HEK293 (cell line): ENCODE measurements around the gene ARL4A.
"Not testable (repeated sequence)": the region's sequence is repeated elsewhere in the genome, so short reads cannot be mapped to it uniquely, and the experiment has no call there.

ENCODE experiments used
- CTCF ChIA-PET: fragments of 350-600 bp; formaldehyde crosslinking; extraction: SDS; loops from one replicate; lab custom pipeline; 2021; ENCODE audit warnings: antibody characterized with exemption; lab: Yijun Ruan, JAX
- POLR2A ChIA-PET: fragments of 300-600 bp; formaldehyde crosslinking; extraction: SDS; loops from one replicate; lab custom pipeline; 2020; ENCODE audit warnings: antibody characterized with exemption, inconsistent platforms; lab: Yijun Ruan, JAX
- H3K27ac ChIP-seq: fragments of 200-500 bp; sonication (Bioruptor generic); 2 replicates; pipeline ENCODE4 v1.5.1; 2014; ENCODE audit warnings: low read depth, low read length, control low read depth, inconsistent platforms; ENCODE audit errors: extremely low read depth
- H3K36me3 ChIP-seq, 2 experiments: fragments of 200-500 bp in 1 of 2; sonication (Bioruptor generic) in 1 of 2; 1 replicate in 1 of 2; 2 replicates in 1 of 2; pipeline ENCODE4 v1.5.1; 2014 to 2017; ENCODE audit warnings: inconsistent platforms in 2 of 2, low read length in 2 of 2; ENCODE audit not compliant: control insufficient read depth in 2 of 2, insufficient read depth in 1 of 2
- H3K4me1 ChIP-seq: fragments of 200-500 bp; sonication (Bioruptor generic); 2 replicates; pipeline ENCODE4 v1.5.1; 2014; ENCODE audit warnings: mild to moderate bottlenecking, low read length, inconsistent platforms; ENCODE audit not compliant: control insufficient read depth, insufficient read depth
- H3K4me3 ChIP-seq: 2 replicates; pipeline ENCODE4 v1.5.1; 2011; ENCODE audit warnings: low read depth, mild to moderate bottlenecking, control low read depth, low read length, moderate library complexity
- H3K9me3 ChIP-seq: fragments of 200-500 bp; sonication (Bioruptor generic); 2 replicates; pipeline ENCODE4 v1.5.1; 2014; ENCODE audit warnings: low read depth, low read length, inconsistent platforms; ENCODE audit not compliant: control insufficient read depth, insufficient read depth
- BCL11A ChIP-seq: fragments of 450-650 bp; formaldehyde crosslinking; IDR thresholded peaks from 2 replicates; pipeline ENCODE4 v1.5.1; 2016; ENCODE audit warnings: low read depth, missing biosample characterization, missing genetic modification characterization
- HOXA7 ChIP-seq: sonication (generic); formaldehyde crosslinking; IDR thresholded peaks from 2 replicates; pipeline ENCODE4 v1.8.1; 2022; ENCODE audit warnings: missing genetic modification reagents, borderline replicate concordance
- MZF1 ChIP-seq: fragments of 450-650 bp; formaldehyde crosslinking; IDR thresholded peaks from 2 replicates; pipeline ENCODE4 v1.5.1; 2017; ENCODE audit warnings: missing biosample characterization, missing genetic modification characterization, borderline replicate concordance
- PBX3 ChIP-seq: sonication (generic); formaldehyde crosslinking; IDR thresholded peaks from 2 replicates; pipeline ENCODE4 v1.8.1; 2022; ENCODE audit warnings: mild to moderate bottlenecking, moderate library complexity, missing genetic modification reagents
- SP7 ChIP-seq: fragments of 450-650 bp; formaldehyde crosslinking; IDR thresholded peaks from 2 replicates; pipeline ENCODE4 v1.5.1; 2016; ENCODE audit warnings: missing biosample characterization, missing genetic modification characterization
- YY1 ChIP-seq: fragments of 450-650 bp; formaldehyde crosslinking; IDR thresholded peaks from 2 replicates; pipeline ENCODE4 v1.5.1; 2018; ENCODE audit warnings: missing biosample characterization, missing genetic modification characterization
- ZFHX2 ChIP-seq: fragments of 450-650 bp; formaldehyde crosslinking; conservative IDR thresholded peaks from 2 replicates; pipeline ENCODE4 v1.5.1; 2016; ENCODE audit warnings: missing biosample characterization, missing genetic modification characterization
- ZFP69B ChIP-seq: fragments of 450-650 bp; formaldehyde crosslinking; IDR thresholded peaks from 2 replicates; pipeline ENCODE4 v1.5.1; 2016; ENCODE audit warnings: missing biosample characterization, missing genetic modification characterization
- ZNF133 ChIP-seq: fragments of 450-650 bp; formaldehyde crosslinking; IDR thresholded peaks from 2 replicates; pipeline ENCODE4 v1.5.1; 2016; ENCODE audit warnings: missing biosample characterization, missing genetic modification characterization
- ZNF140 ChIP-seq: fragments of 450-650 bp; formaldehyde crosslinking; IDR thresholded peaks from 2 replicates; pipeline ENCODE4 v1.5.1; 2016; ENCODE audit warnings: missing biosample characterization, missing genetic modification characterization
- ZNF2 ChIP-seq: fragments of 450-650 bp; formaldehyde crosslinking; IDR thresholded peaks from 2 replicates; pipeline ENCODE4 v1.5.1; 2016; ENCODE audit warnings: missing biosample characterization, missing genetic modification characterization
- ZNF274 ChIP-seq, 2 experiments: fragments of 200-500 bp in 1 of 2; fragments of 450-650 bp in 1 of 2; sonication (Bioruptor generic) in 1 of 2; formaldehyde crosslinking in 1 of 2; IDR thresholded peaks; 2 replicates each; pipeline versions ENCODE4 v1.5.1 to v1.6.1; 2014 to 2016; ENCODE audit warnings: borderline replicate concordance in 1 of 2, inconsistent platforms in 1 of 2, low read length in 1 of 2, missing biosample characterization in 1 of 2, missing genetic modification characterization in 1 of 2
- ZNF335 ChIP-seq: fragments of 450-650 bp; formaldehyde crosslinking; conservative IDR thresholded peaks from 2 replicates; pipeline ENCODE4 v1.5.1; 2016; ENCODE audit warnings: missing biosample characterization, missing genetic modification characterization
- ZNF350 ChIP-seq: fragments of 450-650 bp; formaldehyde crosslinking; IDR thresholded peaks from 2 replicates; pipeline ENCODE4 v1.5.0; 2017; ENCODE audit warnings: missing biosample characterization, mild to moderate bottlenecking, missing genetic modification characterization
- ZNF37A ChIP-seq: fragments of 450-650 bp; IDR thresholded peaks from 2 replicates; pipeline ENCODE4 v1.5.1; 2018; ENCODE audit warnings: missing biosample characterization, missing genetic modification characterization
- ZNF391 ChIP-seq: fragments of 450-650 bp; formaldehyde crosslinking; IDR thresholded peaks from 2 replicates; pipeline ENCODE4 v1.5.1; 2016; ENCODE audit warnings: low read depth, missing biosample characterization, missing genetic modification characterization, borderline replicate concordance
- ZNF394 ChIP-seq: fragments of 450-650 bp; formaldehyde crosslinking; IDR thresholded peaks from 2 replicates; pipeline ENCODE4 v1.5.1; 2016; ENCODE audit warnings: missing biosample characterization, missing genetic modification characterization, mild to moderate bottlenecking, moderate library complexity, borderline replicate concordance
- ZNF404 ChIP-seq: fragments of 450-650 bp; formaldehyde crosslinking; IDR thresholded peaks from 2 replicates; pipeline ENCODE4 v1.5.1; 2017; ENCODE audit warnings: missing biosample characterization, missing genetic modification characterization
- ZNF473 ChIP-seq: fragments of 450-650 bp; formaldehyde crosslinking; IDR thresholded peaks from 2 replicates; pipeline ENCODE4 v1.5.1; 2017; ENCODE audit warnings: missing biosample characterization, missing genetic modification characterization
- ZNF488 ChIP-seq: fragments of 450-650 bp; formaldehyde crosslinking; IDR thresholded peaks from 2 replicates; pipeline ENCODE4 v1.5.1; 2016; ENCODE audit warnings: missing biosample characterization, missing genetic modification characterization
- ZNF549 ChIP-seq: fragments of 450-650 bp; IDR thresholded peaks from 2 replicates; pipeline ENCODE4 v1.5.1; 2018; ENCODE audit warnings: missing biosample characterization, missing genetic modification characterization, mild to moderate bottlenecking, inconsistent platforms, moderate library complexity
- ZNF560 ChIP-seq: fragments of 450-650 bp; formaldehyde crosslinking; IDR thresholded peaks from 2 replicates; pipeline ENCODE4 v1.5.1; 2017; ENCODE audit warnings: missing biosample characterization, missing genetic modification characterization, borderline replicate concordance
- ZNF707 ChIP-seq: fragments of 450-650 bp; formaldehyde crosslinking; IDR thresholded peaks from 2 replicates; pipeline ENCODE4 v1.5.1; 2016; ENCODE audit warnings: missing biosample characterization, missing genetic modification characterization
- ZNF747 ChIP-seq: fragments of 450-650 bp; formaldehyde crosslinking; IDR thresholded peaks from 2 replicates; pipeline ENCODE4 v1.5.1; 2016; ENCODE audit warnings: missing biosample characterization, missing genetic modification characterization
- ZNF837 ChIP-seq: fragments of 450-650 bp; formaldehyde crosslinking; IDR thresholded peaks from 2 replicates; pipeline ENCODE4 v1.5.1; 2016; ENCODE audit warnings: missing biosample characterization, missing genetic modification characterization
- ZSCAN23 ChIP-seq: fragments of 450-650 bp; formaldehyde crosslinking; IDR thresholded peaks from 2 replicates; pipeline ENCODE4 v1.5.1; 2016; ENCODE audit warnings: missing biosample characterization, missing genetic modification characterization
- TF ChIP-seq, protein P1 (sequence below): fragments of 450-650 bp; formaldehyde crosslinking; IDR thresholded peaks from 2 replicates; pipeline ENCODE4 v1.5.1; 2016; ENCODE audit warnings: missing biosample characterization, missing genetic modification characterization
- TF ChIP-seq, protein P2 (sequence below): fragments of 450-650 bp; formaldehyde crosslinking; IDR thresholded peaks from 2 replicates; pipeline ENCODE4 v1.5.1; 2016; ENCODE audit warnings: missing biosample characterization, missing genetic modification characterization

ARL4A gene

GRCh38 chr7:12643644-12644043 lies 43.8 kb upstream of the ARL4A start:
- TF ChIP-seq SP7 (tag by site-specific recombination), result no peak
- TF ChIP-seq BCL11A (tag by site-specific recombination), result no peak
- TF ChIP-seq ZSCAN23 (tag by site-specific recombination), result no peak
- TF ChIP-seq ZNF549 (tag by site-specific recombination), result no peak
- no peak for TF ChIP-seq YY1 (tag by site-specific recombination)
- no peak for TF ChIP-seq ZNF140 (tag by site-specific recombination)
- no peak for TF ChIP-seq ZNF394
- no peak for TF ChIP-seq ZNF707
- TF ChIP-seq PBX3, result no peak
- TF ChIP-seq ZNF747, result no peak
- no peak for TF ChIP-seq ZNF274 (IDR thresholded peaks at IDR 0.05; ENCODE audit: low read length)
- no peak for TF ChIP-seq ZNF274 (tag by site-specific recombination; IDR thresholded peaks at IDR 0.05; ENCODE audit: borderline replicate concordance)
- no peak for TF ChIP-seq ZNF391 (tag by site-specific recombination)
- TF ChIP-seq ZNF335 (tag by site-specific recombination), result no peak
- TF ChIP-seq HOXA7 (CRISPR knock-in tag), result no peak
- TF ChIP-seq ZNF37A (tag by site-specific recombination), result no peak
- no peak for TF ChIP-seq ZFP69B
- TF ChIP-seq, protein P1, sequence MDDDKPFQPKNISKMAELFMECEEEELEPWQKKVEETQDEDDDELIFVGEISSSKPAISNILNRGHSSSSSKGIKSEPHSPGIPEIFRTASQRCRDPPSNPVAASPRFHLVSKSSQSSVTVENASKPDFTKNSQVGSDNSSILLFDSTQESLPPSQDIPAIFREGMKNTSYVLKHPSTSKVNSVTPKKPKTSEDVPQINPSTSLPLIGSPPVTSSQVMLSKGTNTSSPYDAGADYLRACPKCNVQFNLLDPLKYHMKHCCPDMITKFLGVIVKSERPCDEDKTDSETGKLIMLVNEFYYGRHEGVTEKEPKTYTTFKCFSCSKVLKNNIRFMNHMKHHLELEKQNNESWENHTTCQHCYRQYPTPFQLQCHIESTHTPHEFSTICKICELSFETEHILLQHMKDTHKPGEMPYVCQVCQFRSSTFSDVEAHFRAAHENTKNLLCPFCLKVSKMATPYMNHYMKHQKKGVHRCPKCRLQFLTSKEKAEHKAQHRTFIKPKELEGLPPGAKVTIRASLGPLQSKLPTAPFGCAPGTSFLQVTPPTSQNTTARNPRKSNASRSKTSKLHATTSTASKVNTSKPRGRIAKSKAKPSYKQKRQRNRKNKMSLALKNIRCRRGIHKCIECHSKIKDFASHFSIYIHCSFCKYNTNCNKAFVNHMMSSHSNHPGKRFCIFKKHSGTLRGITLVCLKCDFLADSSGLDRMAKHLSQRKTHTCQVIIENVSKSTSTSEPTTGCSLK (tag by site-specific recombination), result no peak
- no peak for TF ChIP-seq ZNF488 (tag by site-specific recombination)
- TF ChIP-seq ZNF133 (tag by site-specific recombination), result no peak
- no peaks in the 10 kb centered on the region for H3K36me3 ChIP-seq
- H3K4me3 ChIP-seq, result no peak overlapping the region
- POLR2A ChIA-PET, result no interaction called here
- no peaks in the 10 kb centered on the region for H3K9me3 ChIP-seq
- H3K27ac ChIP-seq, result no peak overlapping the region
- H3K4me1 ChIP-seq, result no peaks in the 10 kb centered on the region
- CTCF ChIA-PET, result interaction anchor here (0.7 to 1.3 kb wide), 3 partner anchors 15 to 581 kb away, joined by 3 to 4 read pairs (median 3); no protein-coding TSS in a partner anchor

DNA sequence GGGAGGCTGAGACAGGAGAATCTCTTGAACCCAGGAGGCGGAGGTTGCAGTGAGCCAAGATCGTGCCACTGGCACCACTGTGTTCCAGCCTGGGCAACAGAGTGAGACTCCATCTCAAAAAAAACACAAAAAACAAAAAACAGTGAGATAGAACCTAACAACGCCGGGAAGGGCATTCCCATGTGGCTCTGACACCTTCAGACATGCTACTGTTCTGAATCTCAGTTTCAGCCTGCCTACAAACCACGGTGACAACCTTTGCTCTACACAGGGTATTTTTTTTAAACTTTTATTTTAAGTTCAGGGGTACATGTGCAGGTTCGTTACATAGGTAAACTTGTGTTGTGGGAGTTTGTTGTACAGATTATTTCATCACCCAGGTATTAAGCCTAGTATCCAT lies 42.2 kb upstream of the ARL4A start:
- POLR2A ChIA-PET, H3K36me3 ChIP-seq, H3K27ac ChIP-seq, H3K4me3 ChIP-seq, CTCF ChIA-PET, H3K9me3 ChIP-seq, H3K4me1 ChIP-seq: not testable (repeated sequence)

GRCh38 chr7:12646139-12646538 lies 41.3 kb upstream of the ARL4A start:
- CTCF ChIA-PET, result interaction anchor here (0.5 to 1.0 kb wide), 4 partner anchors 24 to 587 kb away, joined by 3 to 4 read pairs (median 4); no protein-coding TSS in a partner anchor

More at GRCh38 chr7:12646139-12646538, 41.3 kb upstream of the ARL4A start:
- POLR2A ChIA-PET, result interaction anchor here (0.8 kb wide), 1 partner anchor 41 kb away, joined by 3 read pairs; no protein-coding TSS in a partner anchor
- TF ChIP-seq, protein P2, sequence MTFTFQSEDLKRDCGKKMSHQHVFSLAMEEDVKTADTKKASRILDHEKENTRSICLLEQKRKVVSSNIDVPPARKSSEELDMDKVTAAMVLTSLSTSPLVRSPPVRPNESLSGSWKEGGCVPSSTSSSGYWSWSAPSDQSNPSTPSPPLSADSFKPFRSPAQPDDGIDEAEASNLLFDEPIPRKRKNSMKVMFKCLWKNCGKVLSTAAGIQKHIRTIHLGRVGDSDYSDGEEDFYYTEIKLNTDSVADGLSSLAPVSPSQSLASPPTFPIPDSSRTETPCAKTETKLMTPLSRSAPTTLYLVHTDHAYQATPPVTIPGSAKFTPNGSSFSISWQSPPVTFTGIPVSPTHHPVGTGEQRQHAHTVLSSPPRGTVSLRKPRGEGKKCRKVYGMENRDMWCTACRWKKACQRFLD (tag by site-specific recombination), result no peak
- TF ChIP-seq ZNF473, result no peak
- TF ChIP-seq ZNF404 (tag by site-specific recombination), result no peak
- no peak for TF ChIP-seq ZNF560 (tag by site-specific recombination)
- TF ChIP-seq ZNF2 (tag by site-specific recombination), result no peak
- no peak for TF ChIP-seq ZFHX2
- TF ChIP-seq MZF1 (tag by site-specific recombination), result no peak
- no peak for TF ChIP-seq ZNF350 (tag by site-specific recombination)
- no peak for TF ChIP-seq ZNF837 (tag by site-specific recombination)
- TF ChIP-seq, all 188 proteins: peak for 0
- Histone ChIP-seq H3K4me1 (no peaks in the 10 kb centered on the region), H3K9me3 (no peaks in the 10 kb centered on the region), H3K27ac (no peak overlapping the region), H3K36me3 (no peaks in the 10 kb centered on the region), H3K4me3 (no peak overlapping the region)
